Activated CD4-positive, alpha-beta T cell treated with anti-CD3 and anti-CD28 coated beads, Interleukin-2, amount 50 U/mL, for 24 hours (primary cell): ENCODE results near the gene GRHL3.

ENCODE experiments used
- DNase-seq, 2 donors: peaks; one replicate each; pipeline ENCODE4 v3.0.0-alpha.2; 2020; ENCODE audit warnings: low read depth in 1 of 2, low spot score in 1 of 2

Gene GRHL3

GRCh38 chr1:24292887-24293286, 26.3 kb upstream of the GRHL3 start:
- no peak for DNase-seq

DNA sequence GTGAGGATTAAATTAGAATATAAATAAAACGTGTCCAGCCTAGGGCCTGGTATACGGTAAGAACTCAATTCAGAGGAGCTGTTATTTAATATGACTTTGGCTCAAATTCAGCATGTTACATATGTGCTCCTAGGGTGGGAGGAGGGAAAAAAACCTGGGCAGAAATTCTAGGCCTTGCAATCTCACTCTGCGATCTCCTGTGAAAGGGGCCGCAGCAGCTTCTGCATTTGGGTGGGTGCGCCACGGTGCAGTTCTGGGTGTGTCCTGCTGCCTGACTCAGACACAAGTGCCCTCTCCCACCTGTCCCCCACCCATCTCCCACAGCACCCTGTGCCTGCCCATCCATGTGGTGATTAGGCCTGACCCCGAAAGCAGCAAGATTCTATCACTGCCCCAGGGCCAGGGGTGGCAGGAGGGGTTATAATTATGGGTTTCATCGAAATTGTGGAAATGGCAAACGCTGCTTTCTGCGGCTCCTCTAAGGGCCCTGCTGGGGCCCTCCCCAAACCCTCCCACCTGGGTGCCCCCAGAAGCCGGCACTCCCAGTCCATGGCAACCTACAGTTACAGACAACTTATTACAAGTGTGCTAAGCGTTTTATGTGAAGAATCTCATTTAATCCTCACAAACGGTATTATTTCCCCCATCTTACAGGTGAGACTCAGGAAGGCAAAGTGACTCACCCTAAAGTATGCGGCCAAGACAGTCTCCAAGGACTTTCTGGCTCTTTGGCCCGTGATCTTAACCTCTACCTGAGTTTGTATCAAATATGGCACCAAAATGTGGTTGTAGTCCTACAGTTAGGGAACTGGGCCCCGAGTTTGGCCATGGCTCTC, 25.5 kb upstream of the GRHL3 start:
- DNase-seq = no peak

- DNase-seq = no peak
Observed at GRCh38 chr1:24294228-24294672, 24.9 kb upstream of the GRHL3 start.

- no peak for DNase-seq
Observed at GRCh38 chr1:24294716-24295371, 24.3 kb upstream of the GRHL3 start.

DNA sequence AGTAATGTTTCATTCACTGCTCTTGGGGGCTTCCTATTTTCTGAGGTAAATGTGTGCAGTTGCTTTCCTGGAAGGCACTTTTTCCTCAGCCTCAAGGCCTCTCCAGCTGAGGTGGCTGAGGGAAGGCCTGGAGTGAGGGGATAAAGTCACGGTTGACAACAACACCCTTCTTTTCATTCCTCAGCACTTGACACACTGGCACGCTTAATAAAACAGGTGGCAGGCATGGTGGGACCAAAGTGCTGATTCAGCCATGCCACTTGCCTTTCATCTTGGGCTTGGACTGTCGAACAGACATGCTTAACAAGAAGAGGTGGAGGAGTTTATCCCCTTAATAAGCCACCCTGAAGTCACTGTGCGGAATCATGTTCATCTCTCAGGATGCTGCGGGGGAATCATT, 23.6 kb upstream of the GRHL3 start:
- no peak for DNase-seq

GRCh38 chr1:24297187-24297851, 21.8 kb upstream of the GRHL3 start:
- DNase-seq = no peak

DNA sequence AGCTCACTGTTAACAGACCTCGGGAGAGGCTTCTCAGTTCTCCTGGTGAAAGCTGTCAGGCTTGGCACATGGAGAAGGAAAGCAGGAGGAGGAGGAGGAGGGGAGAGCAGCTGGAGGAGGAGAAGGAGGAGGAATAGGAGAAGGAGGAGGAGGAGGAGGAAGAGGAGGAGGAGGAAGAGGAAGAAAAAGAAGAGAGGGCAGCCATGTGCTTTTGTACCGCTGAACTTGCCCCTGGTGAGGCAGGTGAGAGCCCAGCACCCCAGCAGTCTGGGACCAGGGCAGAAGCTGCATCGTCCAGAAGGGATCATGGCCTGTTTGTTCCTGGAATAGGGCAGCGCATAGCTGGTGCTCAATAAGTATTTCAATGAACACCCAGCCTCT, 21.3 kb upstream of the GRHL3 start:
- no peak for DNase-seq

DNA sequence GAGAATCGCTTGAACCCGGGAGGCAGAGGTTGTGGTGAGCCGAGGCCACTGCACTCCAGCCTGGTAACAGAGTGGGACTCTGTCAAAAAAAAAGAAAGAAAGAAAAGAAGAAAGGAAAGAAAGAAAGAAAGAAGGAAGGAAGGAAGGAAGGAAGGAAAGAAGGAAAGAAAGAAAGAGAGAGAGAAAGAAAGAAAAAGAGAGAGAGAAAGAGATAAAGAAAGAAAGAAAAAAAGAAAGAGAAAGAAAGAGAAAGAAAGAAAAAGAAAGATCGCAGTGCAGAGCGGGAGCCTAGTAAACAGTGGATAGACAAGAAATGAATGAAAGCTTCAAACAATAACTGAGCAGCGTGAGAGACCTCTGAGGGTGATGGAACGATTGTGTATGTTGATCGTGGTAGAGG, 20.6 kb upstream of the GRHL3 start:
- DNase-seq = no peak

GRCh38 chr1:24299901-24300300, 19.3 kb upstream of the GRHL3 start:
- no peak for DNase-seq

DNA sequence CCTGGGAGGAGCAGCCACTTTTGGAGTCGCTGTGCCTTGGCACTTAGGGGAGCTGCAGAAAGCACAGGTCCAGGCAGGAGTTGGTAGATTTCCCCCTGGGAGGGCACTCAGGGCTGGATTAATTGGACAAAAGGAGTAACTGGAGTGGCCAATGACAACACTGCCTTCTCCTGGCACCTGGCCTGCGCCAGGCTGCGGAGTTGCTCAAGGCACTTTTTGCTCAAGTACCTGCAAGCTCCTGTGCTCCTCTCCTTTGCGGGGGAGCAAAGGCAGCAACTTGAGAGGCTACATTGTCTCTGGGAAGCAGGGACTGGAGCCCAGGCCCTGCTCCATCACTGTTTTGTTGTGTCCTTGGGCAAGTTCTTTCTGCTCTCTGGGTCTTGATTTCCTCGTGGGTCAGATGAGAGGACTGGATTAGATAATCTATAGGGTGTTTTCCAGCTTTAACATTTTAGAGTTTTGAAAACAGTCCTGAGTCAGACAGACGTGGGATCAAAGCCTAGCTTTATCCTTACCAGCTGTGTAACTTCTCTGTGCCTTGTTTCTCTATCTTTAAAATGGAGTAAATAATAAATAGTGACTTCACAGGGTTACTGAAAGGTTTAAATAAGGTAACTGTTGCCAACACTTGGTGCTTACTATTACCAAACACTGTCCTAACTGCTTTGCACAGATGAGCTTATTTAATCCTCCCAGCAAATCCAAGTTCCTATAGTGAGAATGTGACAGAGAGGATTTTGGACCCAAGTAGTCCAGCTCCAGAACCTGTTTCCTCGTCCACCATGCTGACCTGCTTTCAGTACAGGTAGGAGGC, 18.0 kb upstream of the GRHL3 start:
- no peak for DNase-seq

DNA sequence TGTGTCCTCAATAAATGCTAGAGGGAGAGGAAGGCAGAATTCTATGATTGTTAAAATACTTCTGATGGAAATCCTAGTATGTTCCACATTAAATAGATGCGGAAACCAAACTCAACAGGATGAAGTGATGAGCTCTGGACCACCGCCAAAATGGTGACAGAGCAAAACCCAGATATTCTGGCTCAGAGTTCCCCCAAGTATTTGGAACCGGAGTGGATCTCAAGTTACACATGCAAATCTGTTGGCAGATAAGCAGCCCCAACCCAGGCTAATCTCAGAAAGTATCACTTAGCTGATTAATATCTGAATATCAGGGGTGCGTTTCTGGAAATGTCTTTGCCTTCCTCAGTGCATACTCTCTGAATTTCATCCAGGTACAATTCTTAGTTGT, 17.4 kb upstream of the GRHL3 start:
- DNase-seq = no peak

DNA sequence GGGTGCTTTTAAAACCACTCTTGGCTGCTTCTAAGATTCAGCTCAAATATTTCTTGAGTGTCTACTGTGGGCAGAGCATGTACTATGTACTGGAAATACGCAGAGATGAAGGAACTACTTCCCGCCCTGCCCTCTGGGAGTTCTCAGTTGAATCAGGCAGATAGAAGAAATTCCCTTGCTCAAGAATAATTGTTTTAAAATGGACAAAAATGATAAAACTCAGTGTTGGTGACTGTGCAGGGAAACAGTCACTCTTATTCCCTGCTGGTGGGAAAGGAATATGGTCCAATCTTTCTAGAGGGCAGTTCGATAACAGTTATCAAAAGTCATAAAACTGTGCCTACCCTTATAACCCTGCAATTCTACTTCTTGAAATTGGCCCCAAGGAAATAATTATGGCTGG, 16.9 kb upstream of the GRHL3 start:
- no peak for DNase-seq

DNA sequence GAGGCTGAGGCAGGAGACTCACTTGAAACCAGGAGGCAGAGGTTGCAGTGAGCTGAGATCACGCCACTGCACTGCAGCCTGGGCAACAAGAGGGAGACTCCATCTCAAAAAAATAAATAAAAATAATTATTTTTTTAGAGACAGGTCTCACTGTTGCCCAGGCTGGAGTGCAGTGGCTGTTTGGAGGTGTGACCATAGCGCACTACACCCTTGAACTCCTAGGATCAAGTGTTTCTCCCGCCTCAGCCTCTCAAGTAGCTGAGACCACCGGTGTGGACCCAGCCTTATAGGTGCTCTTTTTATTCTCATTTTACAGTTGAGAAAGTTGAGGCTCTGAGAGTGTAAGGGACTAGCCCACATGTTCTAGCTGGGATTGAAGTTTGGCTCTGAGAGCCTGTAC, 15.6 kb upstream of the GRHL3 start:
- no peak for DNase-seq

DNA sequence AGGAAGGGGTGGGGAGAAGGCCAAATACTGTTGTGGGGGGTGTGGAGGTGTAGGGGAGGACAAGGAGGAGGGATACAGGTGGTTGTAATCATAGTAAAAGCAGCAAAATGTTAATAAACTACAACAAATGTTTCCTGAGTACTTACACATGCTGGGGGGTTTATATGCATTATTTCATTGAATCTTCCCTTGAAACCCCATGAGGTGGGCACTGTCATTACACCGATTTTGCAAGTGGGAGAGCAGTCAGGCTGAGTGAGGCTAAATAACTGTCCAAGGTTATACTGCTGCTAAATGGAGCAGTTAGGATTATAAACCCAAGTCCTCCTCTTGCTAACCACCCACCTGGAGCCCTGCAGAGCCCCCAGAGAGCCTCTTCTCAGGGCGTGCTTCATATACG, 14.4 kb upstream of the GRHL3 start:
- DNase-seq = no peak

GRCh38 chr1:24308365-24309015, 10.7 kb upstream of the GRHL3 start:
- no peak for DNase-seq

GRCh38 chr1:24309762-24310485, 9.2 kb upstream of the GRHL3 start:
- DNase-seq = no peak

- no peak for DNase-seq
Observed at GRCh38 chr1:24311234-24311633, 7.9 kb upstream of the GRHL3 start.

DNA sequence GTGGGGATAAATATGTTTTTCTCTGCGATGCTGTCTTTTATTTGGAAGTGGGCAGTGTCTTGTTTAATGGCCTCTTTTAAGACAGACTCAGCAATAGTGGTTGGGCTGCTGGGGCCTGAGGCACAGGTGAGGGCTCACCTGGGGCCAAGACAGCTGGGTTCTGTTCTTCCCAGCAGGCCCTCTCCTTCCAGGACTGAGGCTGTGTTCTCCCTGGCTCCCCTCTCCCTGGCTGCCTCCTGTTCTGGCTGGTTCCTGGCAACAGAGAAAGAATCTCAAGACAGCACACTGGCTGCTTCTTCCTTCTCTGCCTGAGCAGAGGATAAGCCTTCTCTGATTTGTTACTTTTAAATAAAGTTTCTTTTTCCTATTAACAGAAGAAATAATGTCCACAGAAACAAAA, 7.4 kb upstream of the GRHL3 start:
- no peak for DNase-seq

DNA sequence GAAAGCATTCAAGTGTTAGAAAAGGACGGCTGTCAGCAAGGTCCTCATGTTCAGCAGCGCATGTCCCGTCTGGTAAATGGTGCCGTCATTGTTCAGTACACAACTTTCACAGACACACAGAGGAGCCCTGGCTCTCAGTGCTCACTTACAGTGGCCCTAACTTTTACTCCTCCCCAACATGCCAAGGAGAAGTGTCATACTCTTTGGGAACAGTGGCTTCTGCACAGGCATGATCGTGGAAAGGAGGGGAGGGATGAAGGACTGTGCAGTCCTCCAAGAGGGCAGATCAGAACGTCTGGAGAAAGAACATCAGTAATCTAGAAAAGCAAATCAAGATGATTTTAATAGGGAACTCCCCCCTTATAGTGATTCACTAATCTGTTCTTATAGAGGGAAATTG, 3.8 kb upstream of the GRHL3 start:
- no peak for DNase-seq

DNA sequence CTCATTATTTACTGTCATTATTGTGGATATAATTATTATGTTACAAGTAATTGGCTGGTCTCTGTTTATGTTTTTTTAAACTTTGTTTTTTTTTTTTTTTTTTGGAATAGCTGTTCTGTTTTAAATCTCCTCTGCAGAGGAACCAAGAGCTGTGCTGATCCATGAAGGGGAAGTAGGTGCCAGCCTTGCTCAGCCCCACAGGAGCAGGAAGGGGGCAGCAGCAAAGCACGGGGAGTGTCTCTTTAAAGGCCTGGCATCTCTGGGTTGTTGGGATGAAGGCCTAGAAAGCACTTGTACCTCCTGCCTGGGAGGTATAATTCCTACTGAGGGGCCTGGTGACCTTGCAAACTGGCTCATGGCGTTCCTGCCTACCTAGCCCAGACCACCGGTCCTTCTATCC, 2.5 kb upstream of the GRHL3 start:
- no peak for DNase-seq
